Psoas muscle (tissue), 8 donors: ENCODE results near the gene KCNQ5. TPM values are rescaled to one million over a fixed set of nuclear protein-coding genes. Genes with fewer than 3 reads are reported as not detected.
A peak's percentile ranks its signal among the peaks of the same experiment; 100 is the strongest.

Experiments
- ATAC-seq, 4 donors: fragments of 200-7000 bp; cut with Tn5 transposase; one replicate each; pipeline ENCODE4 v1.9.1; 2020; ENCODE audit warnings: moderate library complexity in 3 of 4, mild to moderate bottlenecking in 2 of 4
- DNase-seq, 2 donors: peaks; one replicate each; pipeline ENCODE4 v3.0.0-alpha.2; 2020
- H3K27ac ChIP-seq: fragments of 200-600 bp; one replicate; pipeline ENCODE4 v1.8.0; 2022
- H3K27me3 ChIP-seq, 3 donors: fragments of 200-600 bp in 1 of 3; one replicate each; pipeline versions ENCODE4 v1.6.1 to v1.8.0; 2013 to 2022; ENCODE audit warnings: low read length in 2 of 3, mild to moderate bottlenecking in 2 of 3, moderate library complexity in 1 of 3; ENCODE audit not compliant: insufficient read depth in 3 of 3
- H3K36me3 ChIP-seq, 2 donors: fragments of 200-600 bp in 1 of 2; one replicate each; pipeline versions ENCODE4 v1.6.1 to v1.8.0; 2013 to 2022; ENCODE audit warnings: low read depth in 1 of 2, mild to moderate bottlenecking in 1 of 2, moderate library complexity in 1 of 2; ENCODE audit not compliant: insufficient read depth in 1 of 2
- H3K4me1 ChIP-seq: fragments of 200-600 bp; one replicate; pipeline ENCODE4 v1.8.0; 2022
- H3K4me3 ChIP-seq: fragments of 200-600 bp; one replicate; pipeline ENCODE4 v1.8.0; 2022; ENCODE audit warnings: mild to moderate bottlenecking
- H3K9me3 ChIP-seq: fragments of 200-600 bp; one replicate; pipeline ENCODE4 v1.8.0; 2022
- CTCF ChIP-seq: fragments of 200-600 bp; IDR thresholded peaks from one replicate; pipeline ENCODE4 v1.8.0; 2022; ENCODE audit warnings: antibody characterized with exemption
- WGBS, 3 donors: extraction: QIAGEN DNeasy Blood & Tissue Kit; methylation state at CpG; one replicate each; pipeline versions ENCODE4 v1.1.6 to v1.1.7; 2013; 5-methylcytosine and 5-hydroxymethylcytosine counted together
- intact Hi-C, 2 donors: fragments of 100-400 bp; cut with DNase I; formaldehyde crosslinking; loops; one replicate each; pipeline versions ENCODE4 v1.11.0 to v1.14.2; 2022
- polyA plus RNA-seq, 3 donors: library from polyadenylated mRNA; stranded (reverse); fragments of 200-250 nt; gene quantifications; one replicate each; pipeline ENCODE4 v1.2.3, GENCODE V29; 2013
- total RNA-seq, 4 donors: library from RNA; stranded (reverse); fragmentation: NEBNext Ultra II Directional in 2 of 4; extraction: Animal tissue kit (Norgen Biotek cat#: 25700) in 2 of 4; gene quantifications; one replicate each; pipeline versions ENCODE4 v1.2.1 to v1.2.4, GENCODE V29; 2021 to 2023
- donor health status: healthy with polysubstance abuse.
- donor health status: DM: no; HTN: no; CAD: no; lungs with moderate emphysema.
- donor health status: Bipolar disorder and iron deficiency.
- donor health status: healthy.
- donor health status: DM: yes; HTN: yes; CAD: no.
- donor health status: DM: no; HTN: no; CAD: no.
- donor health status: DM: no; HTN: no; CAD: no.
- donor health status: DM: yes; HTN: yes; CAD: no.

The KCNQ5 gene
- total and polyA plus RNA-seq, 7 donors = 4.4 to 90.7 (median 25.7) TPM

GRCh38 chr6:73062130-73062529 is 440.3 kb downstream of the KCNQ5 start:
- Histone ChIP-seq H3K4me3 (no peak overlapping the region), H3K9me3 (no peaks in the 10 kb centered on the region), H3K27ac (no peak overlapping the region), H3K36me3 (no peaks in the 10 kb centered on the region), H3K27me3 (no peaks in the 10 kb centered on the region), H3K4me1 (peaks cover 6% of the 10 kb centered on the region)
- no peak for ATAC-seq
- TF ChIP-seq CTCF = no peak
- WGBS, 3 donors = 43 to 54% (median 45%) methylated on average over 4 of the region's 4 CpGs
- intact Hi-C loops = no loop called here
- DNase-seq = no peak

- Histone ChIP-seq H3K27ac (no peak overlapping the region), H3K36me3 (no peaks in the 10 kb centered on the region), H3K9me3 (no peaks in the 10 kb centered on the region), H3K4me1 (peaks cover 6% of the 10 kb centered on the region), H3K27me3 (no peaks in the 10 kb centered on the region), H3K4me3 (no peak overlapping the region)
- no peak for ATAC-seq
- intact Hi-C loops = no loop called here
- WGBS, 3 donors = 62 to 67% (median 62%) methylated on average over 2 of the region's 2 CpGs
- TF ChIP-seq CTCF = no peak
- no peak for DNase-seq
These were observed 441.0 kb downstream of the KCNQ5 start for GRCh38 chr6:73062837-73063236.

GRCh38 chr6:73064266-73064665 is 442.4 kb downstream of the KCNQ5 start:
- no peaks in the 10 kb centered on the region for H3K9me3 ChIP-seq
- DNase-seq = no peak
- no peaks in the 10 kb centered on the region for H3K27me3 ChIP-seq
- 89 to 91% (median 90%) methylated on average over 1 of the region's 1 CpG for WGBS, 3 donors
- TF ChIP-seq CTCF = no peak
- no peak overlapping the region for H3K4me3 ChIP-seq
- no peaks in the 10 kb centered on the region for H3K36me3 ChIP-seq
- H3K4me1 ChIP-seq = peaks cover 6% of the 10 kb centered on the region
- H3K27ac ChIP-seq = no peak overlapping the region
- ATAC-seq = no peak
- intact Hi-C loops = no loop called here

- ATAC-seq (peak in 1 of 4 donors; percentile 26), DNase-seq (no peak)
- no peak overlapping the region for H3K4me3 ChIP-seq
- no peaks in the 10 kb centered on the region for H3K27me3 ChIP-seq
- H3K4me1 ChIP-seq = no peaks in the 10 kb centered on the region
- no peak for TF ChIP-seq CTCF
- H3K9me3 ChIP-seq = no peaks in the 10 kb centered on the region
- 87 to 91% (median 87%) methylated on average over 2 of the region's 2 CpGs for WGBS, 3 donors
- peaks cover 0 to 14% of the 10 kb centered on the region in 2 donors for H3K36me3 ChIP-seq
- intact Hi-C loops = no loop called here
- H3K27ac ChIP-seq = no peak overlapping the region
These were observed 451.4 kb downstream of the KCNQ5 start for GRCh38 chr6:73073238-73073637.

GRCh38 chr6:73074175-73074574 is 452.3 kb downstream of the KCNQ5 start:
- ATAC-seq (no peak), DNase-seq (no peak)
- Histone ChIP-seq H3K9me3 (no peaks in the 10 kb centered on the region), H3K4me3 (no peak overlapping the region), H3K27ac (no peak overlapping the region), H3K36me3 (peaks cover 0 to 16% of the 10 kb centered on the region in 2 donors), H3K27me3 (no peaks in the 10 kb centered on the region), H3K4me1 (no peaks in the 10 kb centered on the region)
- WGBS, 3 donors = 71 to 78% (median 73%) methylated on average over 1 of the region's 1 CpG
- intact Hi-C loops = no loop called here
- TF ChIP-seq CTCF = no peak
